Tibial nerve (tissue), 4 donors: Measurements from ENCODE around the gene LSMEM2.

Experiments used
- EP300 ChIP-seq, 2 donors: sonication (generic); formaldehyde crosslinking; IDR thresholded peaks; one replicate each; pipeline ENCODE4 v1.6.1; 2017; ENCODE audit warnings: antibody characterized with exemption in 2 of 2, mild to moderate bottlenecking in 1 of 2
- TF ChIP-seq, protein P1 (sequence below), 5 experiments: fragments of 200-600 bp in 3 of 5; fragments of 450-650 bp in 2 of 5; sonication (generic) in 3 of 5; IDR thresholded peaks; one replicate each; pipeline ENCODE4 v1.5.1; 2016 to 2019; ENCODE audit warnings: antibody characterized with exemption in 5 of 5, mild to moderate bottlenecking in 3 of 5, moderate library complexity in 2 of 5

GRCh38 chr3:50327943-50328691, 49.2 kb downstream of the LSMEM2 start, which contains the start of gene TUSC2:
- TF ChIP-seq, protein P1, sequence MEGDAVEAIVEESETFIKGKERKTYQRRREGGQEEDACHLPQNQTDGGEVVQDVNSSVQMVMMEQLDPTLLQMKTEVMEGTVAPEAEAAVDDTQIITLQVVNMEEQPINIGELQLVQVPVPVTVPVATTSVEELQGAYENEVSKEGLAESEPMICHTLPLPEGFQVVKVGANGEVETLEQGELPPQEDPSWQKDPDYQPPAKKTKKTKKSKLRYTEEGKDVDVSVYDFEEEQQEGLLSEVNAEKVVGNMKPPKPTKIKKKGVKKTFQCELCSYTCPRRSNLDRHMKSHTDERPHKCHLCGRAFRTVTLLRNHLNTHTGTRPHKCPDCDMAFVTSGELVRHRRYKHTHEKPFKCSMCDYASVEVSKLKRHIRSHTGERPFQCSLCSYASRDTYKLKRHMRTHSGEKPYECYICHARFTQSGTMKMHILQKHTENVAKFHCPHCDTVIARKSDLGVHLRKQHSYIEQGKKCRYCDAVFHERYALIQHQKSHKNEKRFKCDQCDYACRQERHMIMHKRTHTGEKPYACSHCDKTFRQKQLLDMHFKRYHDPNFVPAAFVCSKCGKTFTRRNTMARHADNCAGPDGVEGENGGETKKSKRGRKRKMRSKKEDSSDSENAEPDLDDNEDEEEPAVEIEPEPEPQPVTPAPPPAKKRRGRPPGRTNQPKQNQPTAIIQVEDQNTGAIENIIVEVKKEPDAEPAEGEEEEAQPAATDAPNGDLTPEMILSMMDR (IDR thresholded peaks at IDR 0.05) = peak in 1 of 5 experiments; percentile 44
- peak; percentile 87 to 89 for TF ChIP-seq EP300 (IDR thresholded peaks at IDR 0.05)
